Measurements from ENCODE around the gene GPR35.

- TF ChIP-seq, protein P1, sequence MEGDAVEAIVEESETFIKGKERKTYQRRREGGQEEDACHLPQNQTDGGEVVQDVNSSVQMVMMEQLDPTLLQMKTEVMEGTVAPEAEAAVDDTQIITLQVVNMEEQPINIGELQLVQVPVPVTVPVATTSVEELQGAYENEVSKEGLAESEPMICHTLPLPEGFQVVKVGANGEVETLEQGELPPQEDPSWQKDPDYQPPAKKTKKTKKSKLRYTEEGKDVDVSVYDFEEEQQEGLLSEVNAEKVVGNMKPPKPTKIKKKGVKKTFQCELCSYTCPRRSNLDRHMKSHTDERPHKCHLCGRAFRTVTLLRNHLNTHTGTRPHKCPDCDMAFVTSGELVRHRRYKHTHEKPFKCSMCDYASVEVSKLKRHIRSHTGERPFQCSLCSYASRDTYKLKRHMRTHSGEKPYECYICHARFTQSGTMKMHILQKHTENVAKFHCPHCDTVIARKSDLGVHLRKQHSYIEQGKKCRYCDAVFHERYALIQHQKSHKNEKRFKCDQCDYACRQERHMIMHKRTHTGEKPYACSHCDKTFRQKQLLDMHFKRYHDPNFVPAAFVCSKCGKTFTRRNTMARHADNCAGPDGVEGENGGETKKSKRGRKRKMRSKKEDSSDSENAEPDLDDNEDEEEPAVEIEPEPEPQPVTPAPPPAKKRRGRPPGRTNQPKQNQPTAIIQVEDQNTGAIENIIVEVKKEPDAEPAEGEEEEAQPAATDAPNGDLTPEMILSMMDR (IDR thresholded peaks at IDR 0.05; ENCODE audit: borderline replicate concordance, extremely low read depth, low read length, poor library complexity, severe bottlenecking): no peak
- TF ChIP-seq EZH2 (IDR thresholded peaks at IDR 0.05; ENCODE audit: borderline replicate concordance, low read depth, low read length, severe bottlenecking): no peak
Observed at GRCh38 chr2:240613781-240614180, 11.5 kb upstream of the GPR35 start.

Measured in DND-41 (cell line).